HG03175 (cell line): ENCODE results near the gene ZNF419.
"Not testable (repeated sequence)": the region's sequence is repeated elsewhere in the genome, so short reads cannot be mapped to it uniquely, and the experiment has no call there.

Experiments used
- ATAC-seq: cut with Tn5 transposase; IDR thresholded peaks from one replicate; pipeline ENCODE4 v1.9.1; 2021; ENCODE audit warnings: mild to moderate bottlenecking, moderate library complexity; ENCODE audit not compliant: unreplicated experiment

Gene ZNF419

DNA sequence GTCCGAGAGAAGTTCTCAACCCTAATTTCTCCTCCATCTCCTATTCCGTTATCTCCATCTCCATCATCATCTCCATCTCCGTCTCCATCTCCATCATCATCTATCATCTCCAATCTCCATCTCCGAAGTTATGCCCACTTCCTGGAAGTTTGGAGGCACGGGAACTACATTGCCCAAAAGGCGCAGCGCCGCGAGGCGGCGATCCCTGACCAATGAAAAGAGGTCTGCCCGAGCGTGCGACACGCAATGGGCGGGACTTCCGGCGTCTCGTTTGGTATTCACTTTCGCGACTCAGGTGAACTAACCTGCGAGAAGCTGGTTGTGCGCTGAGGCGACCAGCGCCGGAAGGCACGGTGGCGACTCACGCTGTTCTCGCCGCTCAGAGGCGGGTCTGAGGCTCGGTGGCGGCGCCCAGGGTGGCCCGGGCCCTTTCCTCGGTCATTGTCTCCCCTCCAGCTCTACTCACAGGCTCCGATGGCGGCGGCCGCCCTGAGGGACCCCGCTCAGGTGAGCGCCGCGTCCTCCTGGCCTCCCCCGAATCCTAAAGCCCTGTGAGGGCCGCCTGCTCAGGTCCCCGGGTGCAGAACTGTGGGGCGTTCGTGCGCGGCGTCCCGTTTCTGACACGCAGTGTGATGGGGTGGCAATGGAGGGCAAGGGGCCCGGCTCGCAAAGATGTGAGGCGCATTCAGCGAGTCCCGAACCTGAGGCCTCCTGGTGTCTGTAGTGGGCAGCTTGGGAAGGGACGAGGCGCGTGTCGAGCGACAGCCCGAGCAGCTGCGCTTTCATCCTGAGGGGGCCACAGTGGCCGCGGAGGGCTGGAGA is at the start of gene ZNF419:
ZNF419 (plus strand) TSS at position 274 of the 822 bp plus-strand sequence; CDS start at position 475, 201 bp downstream.
- ATAC-seq: peak; percentile 95

DNA sequence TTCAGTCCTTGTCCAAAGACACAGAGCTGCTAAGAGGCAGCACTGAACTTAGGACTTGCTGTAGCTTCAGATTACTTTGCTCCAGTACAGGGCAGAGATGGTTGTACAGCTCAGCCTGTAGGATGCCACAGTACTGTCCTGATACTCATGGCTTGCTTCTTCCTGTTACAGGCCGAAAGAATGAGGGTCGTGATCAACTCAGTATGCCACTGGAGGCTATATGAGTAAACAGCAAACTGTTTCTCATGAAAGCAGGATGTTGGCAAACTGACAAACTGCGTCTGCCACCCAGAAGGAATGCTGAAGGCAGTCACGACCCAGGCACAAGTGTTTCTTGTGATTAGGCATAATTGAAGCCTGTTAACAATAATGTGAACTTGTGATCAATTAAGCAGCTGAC is 49.6 kb upstream of the ZNF419 start:
- ATAC-seq: no peak

DNA sequence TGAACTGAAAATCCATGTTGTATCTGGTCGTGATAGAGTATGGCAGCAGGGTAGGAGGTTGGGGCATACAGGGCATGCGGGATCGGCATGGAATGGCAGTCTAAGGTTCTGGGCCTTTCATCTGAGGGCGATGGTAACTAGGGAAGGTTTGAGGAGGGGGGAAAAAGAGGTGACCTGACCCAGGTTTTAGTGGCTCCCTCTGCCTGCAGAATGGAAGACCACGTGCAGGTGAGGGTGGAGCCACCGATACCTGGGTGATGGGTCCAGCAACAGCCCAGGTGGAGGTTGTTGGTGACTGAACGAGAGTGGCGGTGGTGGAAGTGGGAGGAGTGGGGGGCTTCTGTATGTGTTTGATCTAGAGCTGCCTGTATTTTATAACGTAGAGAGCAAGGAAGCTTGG is 48.6 kb upstream of the ZNF419 start:
- no peak for ATAC-seq

DNA sequence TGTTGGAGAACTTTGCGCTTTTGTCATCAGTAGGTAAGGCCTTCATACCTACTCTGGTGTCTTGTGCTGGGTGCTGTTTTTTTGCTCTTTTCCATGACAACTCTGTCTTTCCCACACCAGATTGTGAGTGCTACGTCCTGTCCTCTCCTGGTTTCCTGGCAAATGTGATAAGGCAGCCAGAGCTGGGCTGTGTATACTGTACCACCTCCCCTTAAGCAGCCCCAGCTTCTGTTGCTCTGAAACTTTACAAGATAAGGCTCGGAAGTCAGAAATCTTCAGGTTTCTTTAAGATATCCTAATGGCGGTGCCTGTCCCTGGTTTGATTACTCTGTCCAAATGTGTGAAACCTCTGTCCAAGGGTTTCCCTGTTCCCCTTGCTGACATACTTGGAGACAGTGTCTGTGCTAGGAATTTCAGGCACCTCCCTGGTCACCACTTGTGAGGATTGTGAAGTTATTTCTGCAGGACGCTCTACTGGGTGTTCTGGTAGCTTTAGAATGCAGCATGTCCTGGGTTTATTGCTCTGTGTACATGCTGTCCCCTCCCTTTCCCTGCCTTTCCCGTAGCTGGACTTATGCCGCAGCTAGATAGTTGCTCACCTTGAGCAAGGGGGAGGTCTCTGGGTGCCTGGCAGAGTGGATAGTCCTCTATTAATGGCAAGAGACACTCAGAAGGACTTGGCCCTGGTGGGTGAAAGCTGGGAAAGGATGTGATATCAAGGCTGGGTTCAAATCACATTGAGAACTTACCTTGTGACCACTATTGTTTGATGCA is 45.4 kb upstream of the ZNF419 start:
- ATAC-seq: no peak

DNA sequence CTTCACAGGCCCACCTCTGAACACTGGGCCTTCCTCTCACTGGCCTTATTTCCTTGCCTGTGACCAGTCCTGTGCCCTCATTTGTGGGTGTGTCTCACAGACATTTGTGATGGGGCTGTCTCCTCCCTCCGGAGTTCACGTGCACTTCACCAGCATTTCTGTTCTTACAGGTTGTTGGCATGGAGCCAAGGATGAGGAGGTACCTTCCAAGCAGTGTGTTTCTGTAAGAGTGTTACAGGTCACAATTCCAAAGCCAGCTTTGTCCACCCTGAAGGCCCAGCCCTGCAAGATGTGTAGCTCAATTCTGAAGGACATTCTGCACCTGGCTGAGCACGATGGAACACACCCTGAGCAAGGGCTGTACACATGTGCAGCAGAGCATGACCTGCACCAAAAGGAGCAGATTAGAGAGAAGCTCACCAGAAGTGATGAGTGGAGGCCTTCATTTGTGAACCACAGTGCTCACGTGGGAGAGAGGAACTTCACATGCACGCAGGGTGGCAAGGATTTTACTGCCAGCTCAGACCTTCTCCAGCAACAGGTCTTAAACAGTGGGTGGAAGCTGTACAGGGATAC is 44.3 kb upstream of the ZNF419 start:
- no peak for ATAC-seq

DNA sequence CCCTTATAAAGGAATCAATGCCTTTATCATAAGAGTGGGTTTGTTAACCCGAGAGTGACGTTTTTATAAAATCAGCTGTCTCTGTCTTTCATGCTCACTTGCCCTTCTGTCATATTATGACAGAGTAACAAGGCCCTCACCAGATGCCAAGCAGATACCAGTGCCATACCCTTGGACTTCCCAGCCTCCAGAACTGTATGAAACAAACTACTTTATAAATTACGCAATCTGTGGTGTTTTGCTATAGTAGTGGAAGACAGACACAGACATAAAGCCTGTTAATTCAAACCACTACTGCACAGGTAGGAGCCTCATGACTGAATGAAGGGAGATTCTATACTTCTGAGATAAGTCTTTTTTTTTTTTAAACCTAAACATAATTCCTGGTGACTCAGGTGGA is 35.2 kb upstream of the ZNF419 start:
- no peak for ATAC-seq

DNA sequence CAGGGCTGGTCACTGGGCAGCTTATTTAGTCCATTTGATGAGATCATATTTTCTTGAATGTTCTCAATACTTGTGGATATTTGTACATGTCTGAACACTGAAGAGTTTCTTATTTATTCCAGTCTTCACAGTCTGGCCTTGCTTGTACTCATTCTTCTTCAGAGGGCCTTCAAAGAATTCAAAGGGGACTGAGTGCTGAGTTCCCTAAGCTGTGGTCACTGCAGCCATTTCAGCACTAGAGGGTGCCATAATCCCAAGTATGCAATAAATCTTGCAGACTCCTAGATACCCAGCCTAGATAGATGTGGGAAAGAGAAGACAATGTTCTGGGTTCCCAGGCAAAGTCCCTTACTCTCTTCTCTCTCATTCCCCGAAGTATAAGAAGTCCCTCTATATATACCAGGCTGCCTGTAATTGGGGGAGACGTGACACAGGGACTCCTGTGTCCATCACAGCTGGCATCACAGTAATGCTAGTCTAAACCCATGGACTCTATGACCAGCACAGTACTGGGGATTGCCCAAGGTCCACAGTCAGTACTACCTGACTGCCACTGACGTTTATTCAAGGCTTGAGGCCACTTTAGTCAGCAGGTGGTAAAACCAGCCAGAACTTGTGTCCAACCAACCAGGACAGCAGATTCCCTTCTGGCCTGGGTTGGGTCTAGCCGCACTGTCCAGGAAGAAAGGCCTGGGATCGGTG is 21.7 kb upstream of the ZNF419 start:
- ATAC-seq: no peak

DNA sequence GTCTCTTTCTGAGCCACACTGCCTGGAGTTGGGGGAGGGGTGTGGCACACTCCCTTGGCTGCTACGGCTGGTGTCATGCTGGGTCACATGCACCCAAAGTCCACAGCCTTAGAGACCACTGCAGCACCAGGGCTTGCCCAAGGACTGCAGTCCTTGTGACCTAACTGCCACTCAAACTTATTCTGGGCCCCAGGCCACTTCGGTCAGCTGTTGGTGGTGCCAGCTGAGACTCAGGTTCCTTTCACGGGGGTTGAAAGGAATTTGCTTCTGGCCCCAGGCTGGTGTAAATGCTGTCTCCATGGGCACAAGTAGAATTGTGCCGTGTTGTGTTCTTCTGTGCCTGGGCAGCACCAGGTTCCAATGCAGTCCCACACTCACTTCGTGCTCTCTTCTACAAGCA is 21.1 kb upstream of the ZNF419 start:
- no peak for ATAC-seq

DNA sequence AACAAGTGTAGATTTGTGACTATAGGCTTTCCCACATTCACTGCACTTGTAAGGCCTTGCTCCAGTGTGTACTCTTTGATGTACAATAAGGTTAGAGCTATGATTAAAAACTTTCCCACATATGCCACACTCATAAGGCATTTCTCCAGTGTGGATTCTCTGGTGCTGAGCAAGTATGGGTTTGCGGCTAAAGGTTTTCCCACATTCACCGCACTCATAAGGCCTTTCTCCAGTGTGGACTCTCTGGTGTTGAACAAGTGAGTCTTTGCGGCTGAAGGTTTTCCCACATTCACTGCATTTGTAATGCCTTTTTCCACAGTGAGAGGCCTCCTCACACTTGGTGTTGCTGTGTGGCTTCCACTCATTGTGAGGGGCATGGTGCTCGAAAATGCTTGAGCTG is 13.9 kb upstream of the ZNF419 start:
- ATAC-seq: no peak

DNA sequence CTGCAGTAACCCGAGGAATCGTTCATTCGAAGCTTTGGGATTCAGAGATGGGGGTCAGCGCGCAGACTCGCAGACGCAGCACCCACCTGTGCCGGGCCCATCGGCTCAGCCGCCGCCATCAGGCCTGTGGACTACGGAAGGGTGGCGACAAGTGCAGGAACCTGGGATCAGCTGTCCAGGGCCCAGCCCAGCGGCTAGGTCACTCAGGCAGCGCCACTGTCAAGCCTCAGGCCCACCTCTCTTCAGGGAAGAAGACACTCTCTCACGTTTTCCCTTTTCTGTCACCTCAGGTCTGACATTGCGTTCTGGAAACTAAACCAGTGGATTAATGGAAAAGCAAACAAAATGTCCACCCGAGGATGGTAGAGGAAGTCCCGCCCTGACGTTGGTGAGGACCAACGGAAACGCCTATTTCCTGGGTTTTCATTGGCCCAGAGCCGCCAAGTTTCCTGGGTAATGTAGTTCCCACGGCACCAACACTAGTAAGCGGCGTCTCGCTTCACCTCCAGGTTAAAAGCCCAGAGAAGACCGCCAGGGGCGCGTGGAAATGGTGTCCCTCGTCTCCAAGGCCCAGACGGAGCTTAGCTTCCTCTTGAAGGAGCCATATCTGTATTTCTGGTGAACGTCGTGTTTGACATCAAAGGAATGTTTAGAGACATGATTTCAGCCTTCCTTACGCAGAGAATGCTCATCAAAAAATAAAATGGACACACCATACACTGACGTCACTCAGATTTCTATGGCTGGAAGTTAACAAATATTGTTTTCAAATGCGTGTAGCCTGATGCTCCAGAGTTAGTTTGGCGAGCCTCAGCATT is 10.2 kb upstream of the ZNF419 start, which contains the start of gene ZNF772:
ZNF772 (minus strand) TSS at position 376 of the 818 bp plus-strand sequence; CDS start at position 119, 257 bp downstream.
- peak; percentile 99 for ATAC-seq

DNA sequence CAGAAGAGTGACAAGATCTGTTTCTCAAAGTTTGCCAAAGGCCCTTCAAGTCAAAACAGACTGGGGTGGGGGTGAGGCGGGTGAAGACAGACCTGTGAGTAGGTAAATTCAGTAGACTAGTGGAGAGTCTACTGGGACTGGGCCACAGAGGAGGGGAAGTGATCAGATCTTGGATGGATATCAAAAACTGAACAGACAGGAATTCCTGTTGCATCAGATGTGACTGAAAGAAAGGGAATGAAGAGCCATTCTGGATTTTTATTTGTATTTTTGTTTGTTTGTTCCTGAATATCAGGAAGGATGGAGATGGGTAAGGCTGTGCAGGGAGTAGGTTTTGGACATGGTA is 722 bp downstream of the ZNF419 start:
- not testable (repeated sequence) for ATAC-seq

DNA sequence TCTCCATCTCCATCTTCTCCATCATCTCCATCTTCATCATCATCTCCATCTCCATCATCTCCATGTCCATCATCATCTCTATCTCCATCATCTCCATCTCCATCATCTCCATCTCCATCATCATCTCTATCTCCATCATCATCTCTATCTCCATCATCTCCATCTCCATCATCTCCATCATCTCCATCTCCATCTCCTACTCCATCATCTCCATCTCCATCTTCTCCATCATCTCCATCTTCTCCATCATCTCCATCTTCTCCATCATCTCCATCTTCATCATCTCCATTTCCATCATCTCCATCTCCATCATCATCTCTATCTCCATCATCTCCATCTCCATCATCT is 11.8 kb downstream of the ZNF419 start:
- not testable (repeated sequence) for ATAC-seq

DNA sequence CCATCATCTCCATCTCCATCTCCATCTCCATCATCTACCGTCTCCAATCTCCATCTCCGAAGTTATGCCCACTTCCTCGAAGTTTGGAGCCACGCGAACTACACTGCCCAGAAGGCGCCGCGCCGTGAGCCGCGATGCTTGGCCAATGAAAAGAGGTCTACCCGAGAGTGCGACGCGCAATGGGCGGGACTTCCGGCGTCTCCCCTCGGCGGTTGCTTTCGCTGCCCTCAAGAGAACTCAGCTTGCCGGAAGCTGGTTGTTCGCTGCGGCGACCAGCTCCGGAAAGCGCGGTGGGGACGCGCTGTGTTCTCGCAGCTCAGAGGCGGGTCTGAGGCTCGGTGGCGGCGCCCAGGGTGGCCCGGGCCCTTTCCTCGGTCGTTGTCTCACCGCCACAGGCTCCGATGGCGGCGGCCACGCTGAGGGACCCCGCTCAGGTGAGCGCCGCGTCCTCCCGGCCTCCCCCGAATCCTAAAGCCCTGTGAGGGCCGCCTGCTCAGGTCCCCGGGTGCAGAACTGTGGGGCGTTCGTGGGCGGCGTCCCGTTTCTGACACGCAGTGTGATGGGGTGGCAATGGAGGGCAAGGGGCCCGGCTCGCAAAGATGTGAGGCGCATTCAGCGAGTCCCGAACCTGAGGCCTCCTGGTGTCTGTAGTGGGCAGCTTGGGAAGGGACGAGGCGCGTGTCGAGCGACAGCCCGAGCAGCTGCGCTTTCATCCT is 12.3 kb downstream of the ZNF419 start, which contains the start of gene ZNF773:
ZNF773 (plus strand) TSS at position 259 of the 716 bp plus-strand sequence; CDS start at position 402, 143 bp downstream.
- ATAC-seq: peak; percentile 99

DNA sequence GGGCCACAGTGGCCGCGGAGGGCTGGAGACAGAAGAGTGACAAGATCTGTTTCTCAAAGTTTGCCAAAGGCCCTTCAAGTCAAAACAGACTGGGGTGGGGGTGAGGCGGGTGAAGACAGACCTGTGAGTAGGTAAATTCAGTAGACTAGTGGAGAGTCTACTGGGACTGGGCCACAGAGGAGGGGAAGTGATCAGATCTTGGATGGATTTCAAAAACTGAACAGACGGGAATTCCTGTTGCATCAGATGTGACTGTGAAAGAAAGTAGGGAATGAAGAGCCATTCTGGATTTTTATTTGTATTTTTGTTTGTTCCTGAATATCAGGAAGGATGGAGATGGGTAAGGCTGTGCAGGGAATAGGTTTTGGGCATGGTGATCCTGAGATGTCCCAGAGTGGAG is 12.8 kb downstream of the ZNF419 start:
- not testable (repeated sequence) for ATAC-seq

DNA sequence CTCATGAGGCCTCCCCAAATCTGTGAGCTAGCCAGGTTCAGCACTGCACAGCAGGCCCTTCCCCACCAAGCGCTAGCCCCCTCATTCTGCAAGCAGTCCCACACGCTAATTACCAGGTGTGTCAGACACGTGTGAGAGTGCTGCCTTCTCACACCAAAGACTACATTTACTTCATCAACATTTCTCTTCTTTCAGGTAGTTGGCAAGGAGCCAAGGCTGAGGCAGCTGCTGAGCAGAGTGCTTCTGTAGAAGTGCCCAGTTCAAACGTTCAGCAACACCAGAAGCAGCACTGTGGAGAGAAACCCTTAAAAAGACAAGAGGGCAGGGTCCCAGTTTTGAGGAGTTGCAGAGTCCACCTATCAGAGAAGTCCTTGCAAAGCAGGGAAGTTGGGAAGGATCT is 18.6 kb downstream of the ZNF419 start:
- ATAC-seq: no peak

DNA sequence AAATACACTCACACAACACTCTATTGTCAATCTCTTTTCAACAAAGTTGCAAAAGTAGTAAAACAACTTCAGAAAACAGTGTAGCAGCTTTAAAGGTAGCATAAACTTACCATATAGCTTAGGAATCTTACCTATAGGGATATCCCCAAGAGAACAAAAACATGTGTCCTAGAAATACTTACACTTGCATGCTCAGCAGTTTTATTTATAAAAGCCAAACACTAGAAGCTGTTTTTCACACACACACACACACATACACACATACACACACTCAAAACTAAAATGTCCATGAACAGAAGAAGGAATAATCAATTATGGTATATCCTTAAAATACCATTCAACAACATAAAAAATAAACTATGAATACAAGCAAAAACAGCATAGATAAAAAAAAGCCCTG is 23.9 kb downstream of the ZNF419 start:
- ATAC-seq: no peak

DNA sequence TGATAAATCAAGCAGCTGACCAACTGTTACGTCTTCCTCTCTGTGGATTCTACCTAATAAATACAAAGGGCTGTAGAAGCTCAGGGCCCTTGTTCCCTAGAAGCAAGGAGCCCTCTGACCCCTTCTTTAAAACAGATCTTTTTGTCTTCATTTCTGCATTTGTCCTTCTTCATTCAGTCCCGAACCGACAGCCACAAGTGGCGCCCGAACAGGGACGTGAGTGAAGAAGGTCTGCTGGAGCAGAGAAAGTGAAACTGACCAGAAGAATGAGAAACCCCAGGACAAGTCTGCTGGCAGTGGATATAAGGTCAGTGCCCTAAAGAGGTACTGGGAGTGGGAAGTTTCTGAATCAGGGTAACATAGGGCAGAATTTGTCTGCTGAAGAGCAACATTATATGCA is 25.3 kb downstream of the ZNF419 start:
- no peak for ATAC-seq

DNA sequence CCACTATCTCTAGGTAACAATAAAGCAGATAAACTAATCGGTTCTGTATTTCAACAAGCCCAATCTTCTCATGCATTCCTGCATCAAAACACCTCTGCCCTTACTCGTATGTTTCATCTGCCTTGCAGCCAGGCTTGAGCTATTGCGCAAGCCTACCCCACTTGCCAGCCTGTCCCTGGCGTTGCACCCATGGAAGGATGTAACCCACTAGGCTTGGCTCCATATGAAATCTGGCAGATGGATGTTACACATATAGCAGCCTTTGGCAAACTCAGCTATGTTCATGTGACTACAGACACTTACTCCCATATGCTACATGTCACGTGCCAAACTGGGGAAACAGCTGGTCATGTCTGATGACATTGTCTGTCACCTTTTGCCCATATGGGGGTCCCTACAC is 27.7 kb downstream of the ZNF419 start:
- no peak for ATAC-seq

DNA sequence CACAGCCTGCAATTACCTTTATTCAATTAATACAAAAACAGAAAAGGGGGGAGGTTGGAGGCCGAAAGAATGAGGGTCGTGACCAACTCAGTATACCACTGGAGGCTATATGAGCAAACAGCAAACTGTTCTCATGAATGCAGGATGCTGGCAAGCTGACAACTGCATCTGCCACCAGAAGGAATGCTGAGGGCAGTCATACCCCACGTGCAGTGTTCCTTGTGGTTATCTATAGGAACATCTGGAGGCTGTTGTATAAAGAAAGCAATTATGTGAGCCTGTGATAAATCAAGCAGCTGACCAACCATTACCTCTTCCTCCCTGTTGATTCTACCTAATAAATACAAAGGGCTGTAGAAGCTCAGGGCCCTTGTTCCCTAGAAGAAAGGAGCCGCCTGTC is 30.5 kb downstream of the ZNF419 start:
- ATAC-seq: not testable (repeated sequence)
